Naive B cell (primary cell): ENCODE measurements around the gene ZRANB2. TPM values are rescaled to one million over a fixed set of nuclear protein-coding genes. Genes with fewer than 3 reads are reported as not detected.
A peak's percentile ranks its signal among the peaks of the same experiment; 100 is the strongest.

Experiments
- ATAC-seq, 2 donors: fragments of 150-1000 bp; cut with Tn5 transposase; 2 replicates each; pipeline ENCODE4 v1.10.0; 2021; ENCODE audit warnings: low read depth in 2 of 2, mild to moderate bottlenecking in 2 of 2, moderate library complexity in 2 of 2
- DNase-seq: peaks from one replicate; pipeline ENCODE4 v3.0.0; 2022
- H3K27ac Mint-ChIP-seq, 6 donors: one replicate each; pipeline ENCODE4 v1.8.0; 2020 to 2022; ENCODE audit warnings: mild to moderate bottlenecking in 6 of 6, mixed read lengths in 6 of 6, moderate library complexity in 5 of 6, inconsistent platforms in 2 of 6
- H3K27me3 Mint-ChIP-seq, 3 donors: one replicate each; pipeline ENCODE4 v1.8.0; 2021 to 2022; ENCODE audit warnings: mixed read lengths in 3 of 3, mild to moderate bottlenecking in 1 of 3
- H3K36me3 Mint-ChIP-seq, 2 donors: one replicate each; pipeline ENCODE4 v1.8.0; 2020 to 2022; ENCODE audit warnings: mixed read lengths in 2 of 2, inconsistent platforms in 1 of 2, mild to moderate bottlenecking in 1 of 2
- H3K4me1 Mint-ChIP-seq, 3 donors: one replicate each; pipeline ENCODE4 v1.8.0; 2020 to 2022; ENCODE audit warnings: mixed read lengths in 3 of 3, inconsistent platforms in 1 of 3, mild to moderate bottlenecking in 1 of 3, moderate library complexity in 1 of 3
- H3K4me3 Mint-ChIP-seq, 8 donors: one replicate each; pipeline ENCODE4 v1.8.0; 2020 to 2022; ENCODE audit warnings: mild to moderate bottlenecking in 8 of 8, mixed read lengths in 8 of 8, moderate library complexity in 8 of 8, inconsistent platforms in 2 of 8
- H3K9me3 Mint-ChIP-seq, 7 donors: one replicate each; pipeline ENCODE4 v1.8.0; 2020 to 2022; ENCODE audit warnings: mixed read lengths in 7 of 7, mild to moderate bottlenecking in 5 of 7, inconsistent platforms in 2 of 7, moderate library complexity in 1 of 7
- polyA plus RNA-seq, 6 donors: library from polyadenylated mRNA; unstranded; fragments of 300-500 nt; fragmentation: Illumina TruSeq; gene quantifications; one replicate each; pipeline ENCODE4 v1.2.3, GENCODE V29; 2021; ENCODE audit warnings: low read depth in 6 of 6

ZRANB2 gene, protein sequence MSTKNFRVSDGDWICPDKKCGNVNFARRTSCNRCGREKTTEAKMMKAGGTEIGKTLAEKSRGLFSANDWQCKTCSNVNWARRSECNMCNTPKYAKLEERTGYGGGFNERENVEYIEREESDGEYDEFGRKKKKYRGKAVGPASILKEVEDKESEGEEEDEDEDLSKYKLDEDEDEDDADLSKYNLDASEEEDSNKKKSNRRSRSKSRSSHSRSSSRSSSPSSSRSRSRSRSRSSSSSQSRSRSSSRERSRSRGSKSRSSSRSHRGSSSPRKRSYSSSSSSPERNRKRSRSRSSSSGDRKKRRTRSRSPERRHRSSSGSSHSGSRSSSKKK
- 10 to 100 TPM; 40.7 to 59.7 (median 52.3) TPM for polyA plus RNA-seq

- DNase-seq = peak; percentile 92
- peaks cover 14 to 34% (median 32%) of the 10 kb centered on the region in 3 donors for H3K27me3 Mint-ChIP-seq
- H3K9me3 Mint-ChIP-seq = peaks cover 0 to 7% (median 2%) of the 10 kb centered on the region in 7 donors
- ATAC-seq = peak; percentile 92 to 96
- H3K4me1 Mint-ChIP-seq = peaks cover 11 to 28% (median 15%) of the 10 kb centered on the region in 3 donors
- H3K4me3 Mint-ChIP-seq = peak within 1 kb of the TSS; percentile 89 to 99 (median 96)
- peak within 1 kb of the TSS; percentile 99 to 100 (median 100) for H3K27ac Mint-ChIP-seq
- peaks cover 9 to 20% of the 10 kb centered on the region in 2 donors for H3K36me3 Mint-ChIP-seq
Measured at GRCh38 chr1:71080739-71081696, at the start of gene ZRANB2. ZRANB2 (minus strand) TSS chr1:71081035; CDS start chr1:71080995, 40 bp downstream.

DNA sequence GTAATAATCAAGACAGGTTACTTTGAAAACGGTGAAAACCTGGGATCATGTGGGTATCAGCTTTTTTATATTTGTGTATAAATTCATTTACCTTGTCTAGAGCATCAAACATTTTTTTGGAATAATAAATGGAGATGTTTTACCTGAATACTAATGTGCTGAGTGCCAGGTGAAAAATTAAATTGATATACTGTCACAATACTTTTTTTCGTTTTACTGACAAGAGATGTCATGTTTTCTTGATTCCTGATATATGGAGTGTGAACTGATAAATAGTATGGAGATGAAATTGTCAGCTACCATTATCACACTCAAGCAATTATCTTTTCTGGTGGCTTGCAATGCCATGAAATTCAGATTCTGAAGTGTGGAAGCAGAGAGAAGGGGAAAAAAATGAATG is 47.2 kb upstream of the ZRANB2 start:
- no peak for DNase-seq
- Mint-ChIP-seq H3K9me3 (peaks cover 22 to 80% (median 60%) of the 10 kb centered on the region in 7 donors), H3K4me3 (no peak overlapping the region), H3K4me1 (no peaks in the 10 kb centered on the region), H3K27ac (no peak overlapping the region), H3K36me3 (peaks cover 7 to 56% of the 10 kb centered on the region in 2 donors), H3K27me3 (no peaks in the 10 kb centered on the region)
- no peak for ATAC-seq

DNA sequence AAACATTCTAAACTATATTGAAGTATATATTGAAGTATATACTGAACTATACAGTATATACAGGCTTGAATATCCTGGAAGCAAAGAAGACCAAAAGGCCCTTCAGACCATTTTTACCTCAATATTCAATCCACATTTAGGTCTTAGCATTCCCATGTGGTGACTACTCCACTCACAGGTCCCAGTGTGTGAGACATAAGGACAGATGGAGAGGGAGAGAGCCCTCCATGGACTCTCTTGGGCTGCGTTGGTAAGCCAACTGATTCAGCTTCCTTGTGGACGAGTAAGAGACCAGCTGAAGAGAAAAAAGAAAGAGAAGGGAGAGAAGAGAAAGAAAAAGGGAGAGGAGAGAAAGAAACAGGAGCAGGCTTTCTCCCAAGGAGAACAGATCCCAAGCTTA is 37.3 kb upstream of the ZRANB2 start:
- H3K4me1 Mint-ChIP-seq = no peaks in the 10 kb centered on the region
- peaks cover 9 to 40% (median 21%) of the 10 kb centered on the region in 7 donors for H3K9me3 Mint-ChIP-seq
- H3K27ac Mint-ChIP-seq = no peak overlapping the region
- no peak for DNase-seq
- H3K27me3 Mint-ChIP-seq = peaks cover 0 to 16% (median 11%) of the 10 kb centered on the region in 3 donors
- H3K4me3 Mint-ChIP-seq = no peak overlapping the region
- ATAC-seq = no peak
- peaks cover 13 to 19% of the 10 kb centered on the region in 2 donors for H3K36me3 Mint-ChIP-seq

- peaks cover 0 to 16% (median 7%) of the 10 kb centered on the region in 3 donors for H3K27me3 Mint-ChIP-seq
- peak overlapping the region in 1 of 6 donors; percentile 56 for H3K27ac Mint-ChIP-seq
- DNase-seq (no peak), ATAC-seq (no peak)
- H3K9me3 Mint-ChIP-seq = peaks cover 5 to 27% (median 16%) of the 10 kb centered on the region in 7 donors
- H3K36me3 Mint-ChIP-seq = peaks cover 5 to 16% of the 10 kb centered on the region in 2 donors
- no peaks in the 10 kb centered on the region for H3K4me1 Mint-ChIP-seq
- no peak overlapping the region for H3K4me3 Mint-ChIP-seq
Measured at GRCh38 chr1:71116729-71117128, 35.9 kb upstream of the ZRANB2 start.

- Mint-ChIP-seq H3K27me3 (no peaks in the 10 kb centered on the region), H3K4me3 (no peak overlapping the region), H3K4me1 (no peaks in the 10 kb centered on the region), H3K36me3 (peaks cover 0 to 7% of the 10 kb centered on the region in 2 donors), H3K9me3 (peaks cover 0 to 4% (median 0%) of the 10 kb centered on the region in 7 donors), H3K27ac (no peak overlapping the region)
- no peak for DNase-seq
- ATAC-seq = no peak
Measured at GRCh38 chr1:71106658-71107322, 26.0 kb upstream of the ZRANB2 start.

GRCh38 chr1:71104417-71104816 is 23.6 kb upstream of the ZRANB2 start:
- Mint-ChIP-seq H3K27ac (no peak overlapping the region), H3K4me3 (no peak overlapping the region), H3K4me1 (no peaks in the 10 kb centered on the region), H3K36me3 (peaks cover 0 to 7% of the 10 kb centered on the region in 2 donors), H3K27me3 (peaks cover 0 to 3% (median 0%) of the 10 kb centered on the region in 3 donors), H3K9me3 (peaks cover 0 to 4% (median 0%) of the 10 kb centered on the region in 7 donors)
- ATAC-seq = no peak
- no peak for DNase-seq

- DNase-seq (no peak), ATAC-seq (no peak)
- no peak overlapping the region for H3K27ac Mint-ChIP-seq
- H3K4me3 Mint-ChIP-seq = no peak overlapping the region
- no peaks in the 10 kb centered on the region for H3K4me1 Mint-ChIP-seq
- H3K27me3 Mint-ChIP-seq = peaks cover 0 to 10% (median 0%) of the 10 kb centered on the region in 3 donors
- peaks cover 0 to 3% of the 10 kb centered on the region in 2 donors for H3K36me3 Mint-ChIP-seq
- peaks cover 0 to under 1% (median 0%) of the 10 kb centered on the region in 7 donors for H3K9me3 Mint-ChIP-seq
Measured at GRCh38 chr1:71101839-71102376, 21.1 kb upstream of the ZRANB2 start.

DNA sequence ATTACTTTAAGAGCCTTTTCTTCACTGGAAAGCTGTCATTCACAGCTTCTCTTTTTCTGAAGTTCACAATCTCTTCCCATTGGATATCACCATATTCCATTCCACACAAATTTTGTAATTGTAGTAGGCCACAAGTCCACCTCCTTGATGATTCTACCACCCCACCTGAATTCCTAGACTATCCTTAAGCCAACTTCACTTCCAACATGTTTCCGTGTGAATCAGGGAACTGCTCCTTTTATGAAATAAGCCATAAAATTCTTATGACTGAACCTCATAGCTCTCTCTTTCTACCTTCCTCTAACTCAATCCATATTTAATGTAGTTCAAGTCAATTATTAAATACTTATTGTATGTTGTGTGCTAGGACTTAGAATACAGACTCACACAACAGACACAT is 16.6 kb upstream of the ZRANB2 start:
- Mint-ChIP-seq H3K36me3 (no peaks in the 10 kb centered on the region), H3K27ac (no peak overlapping the region), H3K4me3 (no peak overlapping the region), H3K9me3 (no peaks in the 10 kb centered on the region), H3K27me3 (peaks cover 0 to 18% (median 5%) of the 10 kb centered on the region in 3 donors), H3K4me1 (no peaks in the 10 kb centered on the region)
- DNase-seq (no peak), ATAC-seq (no peak)

DNA sequence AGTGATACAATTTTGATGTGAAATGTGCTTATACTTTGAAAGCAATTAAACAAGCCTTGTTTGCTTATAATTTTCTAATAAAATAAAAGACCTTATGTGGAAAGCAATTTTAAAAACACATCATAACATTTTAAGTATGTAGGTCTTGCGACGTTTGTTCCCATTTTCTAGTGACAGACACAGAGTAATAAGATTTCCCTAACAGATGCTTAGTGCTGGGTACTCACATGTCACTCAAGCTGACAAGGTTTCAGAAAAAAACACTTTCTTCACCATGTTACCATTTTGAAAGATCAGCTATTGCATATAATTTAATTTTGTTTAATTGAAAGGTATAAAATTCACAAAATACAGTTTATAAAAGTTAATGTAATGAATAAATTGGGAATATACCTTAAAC is 14.1 kb upstream of the ZRANB2 start:
- H3K27me3 Mint-ChIP-seq = peaks cover 2 to 18% (median 5%) of the 10 kb centered on the region in 3 donors
- H3K9me3 Mint-ChIP-seq = no peaks in the 10 kb centered on the region
- no peak for ATAC-seq
- H3K36me3 Mint-ChIP-seq = no peaks in the 10 kb centered on the region
- H3K4me3 Mint-ChIP-seq = no peak overlapping the region
- no peak for DNase-seq
- no peak overlapping the region for H3K27ac Mint-ChIP-seq
- no peaks in the 10 kb centered on the region for H3K4me1 Mint-ChIP-seq

DNA sequence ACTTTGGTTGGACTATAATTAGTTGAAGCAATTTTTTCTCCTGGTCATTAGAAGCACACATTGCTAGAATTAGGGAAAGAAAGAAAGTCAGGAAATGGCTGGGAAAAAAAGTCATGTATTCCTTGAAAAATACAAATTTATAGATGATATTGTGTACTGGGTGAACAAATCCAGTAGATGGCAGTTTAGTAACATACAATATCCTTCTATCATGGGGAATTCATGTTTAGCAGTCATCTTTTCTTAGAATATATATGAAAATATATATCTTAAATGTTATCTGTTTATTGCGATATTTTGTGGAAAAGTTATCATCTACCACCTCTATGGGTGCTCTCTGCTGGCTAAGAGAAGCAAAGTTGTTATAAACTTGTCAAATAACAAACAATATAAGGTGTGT is 13.1 kb upstream of the ZRANB2 start:
- Mint-ChIP-seq H3K27me3 (peaks cover 5 to 10% (median 8%) of the 10 kb centered on the region in 3 donors), H3K27ac (no peak overlapping the region), H3K4me1 (no peaks in the 10 kb centered on the region), H3K36me3 (no peaks in the 10 kb centered on the region), H3K9me3 (no peaks in the 10 kb centered on the region), H3K4me3 (no peak overlapping the region)
- DNase-seq = no peak
- no peak for ATAC-seq

DNA sequence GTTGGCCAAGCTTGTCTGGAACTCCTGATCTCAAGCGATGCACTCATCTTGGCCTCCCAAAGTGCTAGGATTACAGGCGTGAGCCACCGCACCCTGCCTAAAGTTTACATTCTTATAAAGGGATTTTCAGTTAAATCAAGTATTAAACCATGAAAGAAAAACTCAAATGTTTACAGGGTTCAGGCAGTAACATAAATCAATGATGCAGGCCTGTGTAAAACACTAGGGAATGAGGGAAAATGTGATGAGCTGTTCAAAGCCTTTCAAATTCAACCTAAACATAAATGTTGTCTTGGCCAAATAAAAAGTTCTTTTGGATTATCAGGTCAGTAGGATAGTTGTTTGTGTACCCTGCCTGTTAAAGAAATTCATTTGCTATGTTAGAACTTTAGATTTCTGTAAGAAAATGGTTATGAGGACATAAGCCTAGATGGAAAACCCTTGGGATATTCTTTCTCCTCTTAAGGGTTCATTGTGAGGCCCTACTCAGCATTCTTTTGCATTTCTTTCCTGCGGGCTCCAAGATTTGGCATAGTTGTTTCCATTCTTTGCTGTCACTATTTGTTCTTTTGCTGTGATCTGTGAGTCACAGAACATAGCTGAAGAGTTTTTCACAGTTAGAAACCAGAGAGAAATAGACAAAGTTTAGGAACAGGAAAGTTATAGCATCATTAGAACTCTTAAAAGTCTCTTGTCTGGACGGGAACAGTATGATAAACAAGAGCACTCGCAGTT is 8.9 kb upstream of the ZRANB2 start:
- Mint-ChIP-seq H3K36me3 (peaks cover 0 to 3% of the 10 kb centered on the region in 2 donors), H3K9me3 (peaks cover 0 to 2% (median 0%) of the 10 kb centered on the region in 7 donors), H3K27me3 (peaks cover 21 to 27% (median 21%) of the 10 kb centered on the region in 3 donors), H3K4me3 (no peak overlapping the region), H3K4me1 (no peaks in the 10 kb centered on the region), H3K27ac (no peak overlapping the region)
- DNase-seq (no peak), ATAC-seq (no peak)

DNA sequence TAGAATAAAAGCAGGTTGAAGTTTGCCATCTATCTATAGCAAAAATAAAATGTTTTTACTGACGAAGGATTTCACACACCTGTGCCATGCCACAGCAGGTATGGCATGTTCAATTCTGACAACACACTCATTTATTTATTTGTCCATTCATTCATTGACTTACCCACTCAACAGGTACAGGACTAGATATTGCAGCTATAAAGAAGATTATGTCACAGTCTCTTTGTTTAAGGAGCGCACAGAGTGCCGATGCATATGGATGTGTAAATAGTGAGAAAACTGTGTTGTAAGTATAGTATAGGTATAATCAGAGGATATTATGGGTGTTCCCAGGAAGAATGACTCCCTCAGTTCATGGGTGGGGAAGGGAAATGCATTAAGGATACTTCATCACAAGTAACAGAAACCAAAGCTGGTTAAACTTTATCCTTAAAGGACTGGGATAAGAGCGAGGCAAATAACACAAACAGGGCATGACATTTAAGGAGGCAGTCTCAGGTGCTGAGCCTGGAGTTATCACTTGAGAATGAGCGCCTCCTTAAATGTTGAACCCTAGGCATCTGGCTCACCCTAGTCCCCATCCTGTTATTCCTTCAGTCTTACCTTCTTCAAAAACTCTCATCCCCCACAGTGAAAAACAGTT is 7.9 kb upstream of the ZRANB2 start:
- Mint-ChIP-seq H3K27ac (peak overlapping the region in 1 of 6 donors; percentile 88), H3K36me3 (peaks cover 0 to 4% of the 10 kb centered on the region in 2 donors), H3K4me3 (no peak overlapping the region), H3K9me3 (peaks cover 0 to 2% (median 0%) of the 10 kb centered on the region in 7 donors), H3K4me1 (no peaks in the 10 kb centered on the region), H3K27me3 (peaks cover 30 to 33% (median 31%) of the 10 kb centered on the region in 3 donors)
- DNase-seq (no peak), ATAC-seq (no peak)
